ENCODE results near the gene DYRK3.

The DYRK3 gene

DNA sequence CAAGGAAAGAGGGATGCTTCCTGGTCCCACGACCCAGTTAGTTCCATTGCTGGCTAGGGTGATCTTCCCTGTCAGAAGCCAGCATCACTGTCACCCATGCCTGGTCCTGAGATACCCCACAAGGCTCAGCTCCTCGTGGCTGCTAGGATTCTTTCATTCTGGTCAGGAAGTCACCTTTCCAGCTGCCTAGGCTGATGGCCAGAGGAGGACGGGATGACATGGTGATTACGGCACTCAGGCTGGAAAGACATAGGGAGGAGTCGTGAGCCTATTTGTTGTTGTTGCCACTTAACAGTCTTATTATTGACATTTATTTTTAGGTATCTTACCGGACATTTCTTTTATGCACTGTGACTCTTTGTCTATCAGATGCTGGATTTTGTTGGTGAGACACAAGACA is 29.4 kb downstream of the DYRK3 start:
- H3K27ac ChIP-seq (ENCODE audit: low read depth, low read length): no peak overlapping the region
- peaks cover 39% of the 10 kb centered on the region for H3K27me3 ChIP-seq (ENCODE audit: control insufficient read depth, low read length)
- no peaks in the 10 kb centered on the region for H3K79me2 ChIP-seq (ENCODE audit: control insufficient read depth, low read length)
- H3F3A ChIP-seq (ENCODE audit: control insufficient read depth, insufficient read depth): no peaks in the 10 kb centered on the region
- H3K4me1 ChIP-seq (ENCODE audit: control insufficient read depth, low read length): peaks cover 30% of the 10 kb centered on the region
- TF ChIP-seq EZH2phosphoT487 (IDR thresholded peaks at IDR 0.05; ENCODE audit: borderline replicate concordance, low read length): no peak
- TF ChIP-seq, protein P1, sequence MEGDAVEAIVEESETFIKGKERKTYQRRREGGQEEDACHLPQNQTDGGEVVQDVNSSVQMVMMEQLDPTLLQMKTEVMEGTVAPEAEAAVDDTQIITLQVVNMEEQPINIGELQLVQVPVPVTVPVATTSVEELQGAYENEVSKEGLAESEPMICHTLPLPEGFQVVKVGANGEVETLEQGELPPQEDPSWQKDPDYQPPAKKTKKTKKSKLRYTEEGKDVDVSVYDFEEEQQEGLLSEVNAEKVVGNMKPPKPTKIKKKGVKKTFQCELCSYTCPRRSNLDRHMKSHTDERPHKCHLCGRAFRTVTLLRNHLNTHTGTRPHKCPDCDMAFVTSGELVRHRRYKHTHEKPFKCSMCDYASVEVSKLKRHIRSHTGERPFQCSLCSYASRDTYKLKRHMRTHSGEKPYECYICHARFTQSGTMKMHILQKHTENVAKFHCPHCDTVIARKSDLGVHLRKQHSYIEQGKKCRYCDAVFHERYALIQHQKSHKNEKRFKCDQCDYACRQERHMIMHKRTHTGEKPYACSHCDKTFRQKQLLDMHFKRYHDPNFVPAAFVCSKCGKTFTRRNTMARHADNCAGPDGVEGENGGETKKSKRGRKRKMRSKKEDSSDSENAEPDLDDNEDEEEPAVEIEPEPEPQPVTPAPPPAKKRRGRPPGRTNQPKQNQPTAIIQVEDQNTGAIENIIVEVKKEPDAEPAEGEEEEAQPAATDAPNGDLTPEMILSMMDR (IDR thresholded peaks at IDR 0.05; ENCODE audit: low read depth, low read length, poor library complexity, severe bottlenecking): no peak
- no peaks in the 10 kb centered on the region for H3K9me3 ChIP-seq (ENCODE audit: control insufficient read depth, insufficient read depth, low read length)
- peak overlapping the region; percentile 68; the same call in 1 of the 2 replicates for H3K4me2 ChIP-seq (ENCODE audit: low read length)
- H3K36me3 ChIP-seq (ENCODE audit: control insufficient read depth, low read length): no peaks in the 10 kb centered on the region
- no peaks in the 10 kb centered on the region for H4K20me1 ChIP-seq (ENCODE audit: control insufficient read depth, insufficient read depth, low read depth, low read length)
- H3K9me2 ChIP-seq (replicated peaks; ENCODE audit: control insufficient read depth, low read length): no peaks in the 10 kb centered on the region
- no peak overlapping the region for H3K4me3 ChIP-seq (ENCODE audit: low read length)

DNA sequence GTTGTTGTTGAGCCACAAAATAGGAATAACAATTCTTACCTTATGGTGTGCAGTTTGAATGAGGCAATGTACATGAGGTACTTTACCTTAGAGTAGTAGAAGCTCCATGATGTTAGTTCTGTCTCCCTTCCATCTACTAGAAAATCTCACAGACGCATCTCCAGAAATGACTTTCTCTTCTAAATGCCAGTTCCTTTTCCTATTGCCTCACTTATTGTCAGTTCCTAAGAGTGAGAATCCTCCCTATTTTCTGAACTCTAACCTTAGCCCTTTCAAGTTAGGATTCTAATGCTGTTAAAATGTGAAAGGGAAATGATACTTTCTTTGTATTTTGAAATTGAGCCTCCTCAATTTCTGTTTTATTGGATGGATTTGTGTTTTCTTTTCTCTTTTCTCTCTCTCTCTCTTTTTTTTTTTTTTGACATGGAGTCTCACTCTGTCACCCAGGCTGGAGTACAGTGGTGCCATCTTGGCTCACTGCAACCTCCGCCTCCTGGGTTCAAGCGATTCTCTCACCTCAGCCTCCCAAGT is 30.8 kb downstream of the DYRK3 start:
- H3K27me3 ChIP-seq (ENCODE audit: control insufficient read depth, low read length): peaks cover 36% of the 10 kb centered on the region
- H3K9me3 ChIP-seq (ENCODE audit: control insufficient read depth, insufficient read depth, low read length): no peaks in the 10 kb centered on the region

DNA sequence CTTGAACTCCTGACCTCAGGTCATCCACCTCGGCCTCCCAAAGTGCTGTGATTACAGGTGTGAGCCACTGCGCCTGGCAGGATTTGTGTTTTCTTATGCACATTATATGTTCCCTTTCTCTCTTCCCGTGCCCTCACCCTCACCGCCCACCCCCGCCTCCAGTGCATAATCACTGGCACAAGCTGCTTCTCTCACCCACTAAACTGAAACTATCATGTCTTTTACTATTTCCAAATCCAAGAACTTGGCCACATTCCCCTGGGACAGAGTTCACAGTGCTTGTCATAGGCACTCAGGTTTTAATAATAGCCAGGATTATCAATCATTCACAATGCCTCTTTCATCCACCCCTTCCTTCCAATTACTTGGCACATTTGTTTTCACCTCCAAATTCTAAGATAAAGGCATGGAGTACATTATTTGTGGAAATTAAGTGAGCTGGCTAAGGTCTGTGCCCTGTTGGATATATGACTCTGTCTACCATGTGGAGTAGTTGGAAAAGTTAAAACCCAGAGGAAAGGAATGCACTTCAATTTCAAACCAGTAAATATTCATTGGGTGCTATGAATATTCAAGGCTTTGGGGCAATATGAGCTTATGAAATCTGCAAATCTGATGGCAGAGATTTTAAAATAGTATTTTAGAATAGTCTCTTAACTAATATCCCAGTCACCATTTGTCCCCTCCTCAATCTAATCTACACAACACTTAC is 31.8 kb downstream of the DYRK3 start:
- H3K27me3 ChIP-seq (ENCODE audit: control insufficient read depth, low read length): peaks cover 34% of the 10 kb centered on the region
- peaks cover 36% of the 10 kb centered on the region for H3K4me1 ChIP-seq (ENCODE audit: control insufficient read depth, low read length)
- H3K4me2 ChIP-seq (ENCODE audit: low read length): no peak overlapping the region
- no peaks in the 10 kb centered on the region for H4K20me1 ChIP-seq (ENCODE audit: control insufficient read depth, insufficient read depth, low read depth, low read length)
- no peak overlapping the region for H3K27ac ChIP-seq (ENCODE audit: low read depth, low read length)
- H3K79me2 ChIP-seq (ENCODE audit: control insufficient read depth, low read length): no peaks in the 10 kb centered on the region
- TF ChIP-seq, protein P1 (IDR thresholded peaks at IDR 0.05; ENCODE audit: low read depth, low read length, poor library complexity, severe bottlenecking): no peak
- no peaks in the 10 kb centered on the region for H3K9me3 ChIP-seq (ENCODE audit: control insufficient read depth, insufficient read depth, low read length)
- no peaks in the 10 kb centered on the region for H3K36me3 ChIP-seq (ENCODE audit: control insufficient read depth, low read length)
- H3K9me2 ChIP-seq (replicated peaks; ENCODE audit: control insufficient read depth, low read length): no peaks in the 10 kb centered on the region
- H3F3A ChIP-seq (ENCODE audit: control insufficient read depth, insufficient read depth): no peaks in the 10 kb centered on the region
- H3K4me3 ChIP-seq (ENCODE audit: low read length): no peak overlapping the region

More for the DNA sequence above, 30.8 kb downstream of the DYRK3 start:
- Histone ChIP-seq H3F3A (ENCODE audit: control insufficient read depth, insufficient read depth) (no peaks in the 10 kb centered on the region), H3K4me2 (ENCODE audit: low read length) (no peak overlapping the region), H3K4me3 (ENCODE audit: low read length) (no peak overlapping the region), H3K36me3 (ENCODE audit: control insufficient read depth, low read length) (no peaks in the 10 kb centered on the region), H3K9me2 (replicated peaks; ENCODE audit: control insufficient read depth, low read length) (no peaks in the 10 kb centered on the region), H4K20me1 (ENCODE audit: control insufficient read depth, insufficient read depth, low read depth, low read length) (no peaks in the 10 kb centered on the region), H3K27ac (ENCODE audit: low read depth, low read length) (no peak overlapping the region), H3K4me1 (ENCODE audit: control insufficient read depth, low read length) (peaks cover 28% of the 10 kb centered on the region), H3K79me2 (ENCODE audit: control insufficient read depth, low read length) (no peaks in the 10 kb centered on the region)
- TF ChIP-seq, protein P1 (IDR thresholded peaks at IDR 0.05; ENCODE audit: low read depth, low read length, poor library complexity, severe bottlenecking): no peak
- TF ChIP-seq EZH2phosphoT487 (IDR thresholded peaks at IDR 0.05; ENCODE audit: borderline replicate concordance, low read length): no peak
